H1 (cell line): Measurements from ENCODE around the gene NFIA. TPM values are rescaled to one million over a fixed set of nuclear protein-coding genes. Genes with fewer than 3 reads are reported as not detected.

ENCODE experiments used
- ASH2L ChIP-seq: fragments of 200-600, 300-600 bp; sonication (generic); IDR thresholded peaks from one replicate; pipeline ENCODE4 v1.7.1; 2017; ENCODE audit warnings: low read length
- CBX8 ChIP-seq: fragments of 300-800, 300-1000 bp; sonication (generic); IDR thresholded peaks from 2 replicates; pipeline ENCODE4 v1.7.1; 2016; ENCODE audit warnings: low read depth, low read length, borderline replicate concordance
- CHD7 ChIP-seq: fragments of 300-600 bp; sonication (generic); IDR thresholded peaks from 2 replicates; pipeline ENCODE4 v1.7.1; 2012; ENCODE audit warnings: low read length, moderate library complexity, mild to moderate bottlenecking, inconsistent platforms; ENCODE audit not compliant: insufficient replicate concordance
- CREB1 ChIP-seq: IDR thresholded peaks from 2 replicates; pipeline ENCODE4 v1.6.1; 2012; ENCODE audit warnings: inconsistent platforms
- FOSL1 ChIP-seq: IDR thresholded peaks from 2 replicates; pipeline ENCODE4 v1.6.1; 2011; ENCODE audit warnings: mild to moderate bottlenecking, low read depth, low read length, moderate library complexity; ENCODE audit not compliant: insufficient read depth
- MAFK ChIP-seq: IDR thresholded peaks from 2 replicates; pipeline ENCODE4 v1.6.1; 2012; ENCODE audit warnings: low read depth, mild to moderate bottlenecking, improper control_type of control experiment, low read length
- NANOG ChIP-seq: IDR thresholded peaks from 2 replicates; pipeline ENCODE4 v1.6.1; 2011; ENCODE audit warnings: low read length, low read depth, mild to moderate bottlenecking, inconsistent platforms; ENCODE audit not compliant: insufficient read depth, poor library complexity, severe bottlenecking
- SP2 ChIP-seq: IDR thresholded peaks from 2 replicates; pipeline ENCODE4 v1.6.1; 2012; ENCODE audit warnings: mild to moderate bottlenecking, low read length, inconsistent platforms
- TBP ChIP-seq: IDR thresholded peaks from 2 replicates; pipeline ENCODE4 v1.6.1; 2011; ENCODE audit warnings: low read depth, low read length, improper control_type of control experiment
- USF2 ChIP-seq: IDR thresholded peaks from 2 replicates; pipeline ENCODE4 v1.6.1; 2011; ENCODE audit warnings: low read length, improper control_type of control experiment
- polyA plus RNA-seq, 7 experiments: library from polyadenylated mRNA; depleted of rRNA in 3 of 7; stranded (reverse) in 5 of 7; unstranded in 2 of 7; fragments of >200 nt in 5 of 7; fragments of 200-250 nt in 2 of 7; gene quantifications; 1 replicate in 5 of 7; 2 replicates in 1 of 7; 4 replicates in 1 of 7; pipeline versions ENCODE4 v1.2.1 to v1.2.3, GENCODE V29; 2011 to 2013; ENCODE audit warnings: missing spikeins in 2 of 7, mixed read lengths in 2 of 7
- total RNA-seq: library from RNA; stranded (reverse); fragmentation: NEBNext Ultra II Directional; extraction: Animal tissue kit (Norgen Biotek cat#: 25700); gene quantifications from 2 replicates; pipeline ENCODE4 v1.2.1, GENCODE V29; 2021

Gene NFIA
- total and polyA plus RNA-seq, 2 of the 8 experiments (the other 6 are each of a cell fraction or from before 2014, with no cell fraction given) = 1.8 to 2.3 TPM

GRCh38 chr1:61123326-61123725, 41.0 kb downstream of the NFIA start (continued):
- TF ChIP-seq CHD7 (no peak), TBP (no peak), CREB1 (no peak), NANOG (no peak), SP2 (no peak), MAFK (no peak), USF2 (no peak), FOSL1 (no peak), ASH2L (no peak), CBX8 (no peak)
